ENCODE results near the gene MFGE8.

GRCh38 chr15:88900309-88900981 lies 12.7 kb downstream of the MFGE8 start:
- no peak for TF ChIP-seq EZH2 (IDR thresholded peaks at IDR 0.05; ENCODE audit: low read depth)
- TF ChIP-seq CTCF (conservative IDR thresholded peaks at IDR 0.05), result no peak

Measured in PC-9 (cell line).